GM18502 (cell line): Measurements from ENCODE around the gene ARHGAP22.

ENCODE experiments used
- ATAC-seq: cut with Tn5 transposase; IDR thresholded peaks from one replicate; pipeline ENCODE4 v1.9.1; 2021; ENCODE audit warnings: mild to moderate bottlenecking; ENCODE audit not compliant: unreplicated experiment, poor library complexity

ARHGAP22 gene

GRCh38 chr10:48536916-48537890 is 67.7 kb downstream of the ARHGAP22 start:
- no peak for ATAC-seq

- ATAC-seq: no peak
These were observed 68.7 kb downstream of the ARHGAP22 start for GRCh38 chr10:48536156-48536500.

- ATAC-seq: no peak
These were observed 69.3 kb downstream of the ARHGAP22 start for GRCh38 chr10:48535416-48536155.

- no peak for ATAC-seq
These were observed 70.7 kb downstream of the ARHGAP22 start for GRCh38 chr10:48533951-48534720.

GRCh38 chr10:48533540-48533939 is 71.3 kb downstream of the ARHGAP22 start:
- ATAC-seq: no peak

- no peak for ATAC-seq
These were observed 73.4 kb downstream of the ARHGAP22 start for GRCh38 chr10:48531486-48531885.

GRCh38 chr10:48529331-48529730 is 75.5 kb downstream of the ARHGAP22 start:
- ATAC-seq: no peak

- no peak for ATAC-seq
These were observed 77.1 kb downstream of the ARHGAP22 start for GRCh38 chr10:48527756-48528155.

- ATAC-seq: no peak
These were observed 77.9 kb downstream of the ARHGAP22 start for GRCh38 chr10:48526846-48527505.

GRCh38 chr10:48526011-48526821 is 78.7 kb downstream of the ARHGAP22 start:
- no peak for ATAC-seq

- no peak for ATAC-seq
These were observed 79.8 kb downstream of the ARHGAP22 start for GRCh38 chr10:48525113-48525512.

- ATAC-seq: no peak
These were observed 80.8 kb downstream of the ARHGAP22 start for GRCh38 chr10:48523820-48524758.

- no peak for ATAC-seq
These were observed 81.6 kb downstream of the ARHGAP22 start for GRCh38 chr10:48523212-48523819.

- no peak for ATAC-seq
These were observed 82.7 kb downstream of the ARHGAP22 start for GRCh38 chr10:48522011-48522765.

- no peak for ATAC-seq
These were observed 84.3 kb downstream of the ARHGAP22 start for GRCh38 chr10:48520594-48520993.

- no peak for ATAC-seq
These were observed 84.7 kb downstream of the ARHGAP22 start for GRCh38 chr10:48520184-48520506.

- ATAC-seq: no peak
These were observed 85.2 kb downstream of the ARHGAP22 start for GRCh38 chr10:48519481-48520183.
